NCI-H2107 (cell line): ENCODE results near the gene MOB1A.
"Not testable (repeated sequence)": the region's sequence is repeated elsewhere in the genome, so short reads cannot be mapped to it uniquely, and the experiment has no call there.

Experiments used
- DNase-seq: peaks from one replicate; lab custom pipeline; 2025; lab: John Stamatoyannopoulos, UW

The MOB1A gene

GRCh38 chr2:74178211-74179062 lies at the start of gene MOB1A:
Gene MOB1A (minus strand): TSS chr2:74178879. CDS start chr2:74178674, 205 bp downstream.
- peak; percentile 99 for DNase-seq

- no peak for DNase-seq
Observed at GRCh38 chr2:74227646-74228045, 49.0 kb upstream of the MOB1A start.

- no peak for DNase-seq
Observed at GRCh38 chr2:74226648-74227213, 48.1 kb upstream of the MOB1A start.

DNA sequence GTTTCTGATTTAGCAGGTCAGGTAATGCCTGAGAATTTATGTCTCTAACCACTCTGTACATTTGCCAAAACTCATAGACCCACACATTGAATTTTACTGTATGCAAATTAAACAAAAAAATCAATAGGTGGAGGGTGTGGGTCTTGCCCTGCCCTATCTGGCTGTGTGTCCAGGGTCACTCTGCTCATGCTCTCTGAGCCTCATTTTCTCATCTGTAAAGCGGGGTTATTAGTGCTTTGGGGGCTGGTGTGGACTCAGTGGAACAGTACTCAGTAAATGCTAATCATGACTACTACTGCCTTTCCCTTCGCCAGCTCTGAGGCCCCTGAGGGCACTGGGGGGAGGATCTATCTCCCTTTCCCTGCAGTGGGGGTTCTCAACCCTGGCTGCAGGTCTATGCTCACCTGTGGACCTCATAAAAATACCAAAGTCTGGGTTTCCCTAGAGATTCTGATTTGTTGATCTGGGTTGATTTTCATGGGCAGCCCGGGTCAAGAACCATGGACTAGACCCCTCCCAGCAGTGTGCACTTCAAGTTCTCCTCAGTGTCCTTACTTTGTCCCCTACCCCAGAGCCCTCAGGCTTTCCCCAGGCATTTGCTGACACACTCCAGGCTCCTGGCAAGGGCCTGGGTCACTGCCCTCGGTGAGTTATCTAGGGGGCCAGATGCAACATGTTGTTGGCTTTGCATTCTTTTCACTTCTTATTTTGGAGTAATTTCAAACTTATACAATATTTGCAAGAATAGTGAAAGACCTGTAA lies 47.2 kb upstream of the MOB1A start:
- DNase-seq: no peak

GRCh38 chr2:74223941-74224770 lies 45.5 kb upstream of the MOB1A start:
- DNase-seq: no peak

DNA sequence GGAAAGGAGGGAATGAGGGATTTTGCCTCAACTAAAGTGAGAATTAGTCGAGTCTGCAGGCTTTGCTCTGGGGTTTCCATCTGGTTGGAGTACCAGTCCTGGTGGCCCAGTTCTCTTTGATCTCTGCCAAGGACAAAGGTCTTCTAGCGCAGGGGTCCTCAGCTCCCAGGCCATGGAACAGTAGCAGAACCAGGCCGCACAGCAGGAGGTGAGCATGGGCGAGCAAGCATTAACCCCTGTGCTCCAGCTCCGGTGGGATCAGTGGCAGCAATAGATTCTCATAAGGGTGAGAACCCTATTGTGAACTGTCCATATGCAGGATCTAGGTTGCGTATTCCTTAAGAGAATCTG lies 43.6 kb upstream of the MOB1A start:
- DNase-seq: no peak

GRCh38 chr2:74221604-74222299 lies 43.1 kb upstream of the MOB1A start:
- no peak for DNase-seq

GRCh38 chr2:74221091-74221490 lies 42.4 kb upstream of the MOB1A start:
- DNase-seq: no peak

DNA sequence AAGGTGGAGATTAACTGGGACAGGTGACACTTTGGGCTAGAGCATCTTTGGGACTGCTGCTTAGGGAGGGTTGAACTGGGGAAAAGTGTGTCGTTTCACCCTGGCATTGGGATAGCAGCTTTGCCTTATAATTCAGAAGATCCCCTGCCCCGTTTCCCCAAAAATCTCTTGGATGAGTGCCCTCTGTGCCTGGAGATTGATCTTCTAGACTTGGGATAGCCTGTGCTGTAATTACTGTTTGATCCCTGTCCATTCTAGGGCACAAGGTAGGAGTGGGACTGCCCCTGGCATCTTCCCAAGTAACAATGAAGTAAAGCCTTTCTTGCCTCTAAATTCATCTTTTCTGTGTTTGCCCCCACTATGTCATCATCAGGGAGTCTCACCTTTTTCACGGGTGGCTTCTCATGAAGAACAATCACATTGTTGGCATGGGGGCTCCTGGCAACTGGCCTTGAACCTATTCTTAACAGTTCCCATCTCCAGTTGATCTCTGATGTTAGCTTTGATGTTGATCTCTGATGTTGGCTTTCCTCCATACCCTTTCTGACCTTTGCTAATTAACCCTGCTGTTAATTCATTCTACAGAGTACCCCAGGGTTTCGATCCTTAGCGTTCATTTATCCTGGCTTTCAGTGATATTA lies 41.3 kb upstream of the MOB1A start:
- DNase-seq: no peak

- no peak for DNase-seq
Observed at GRCh38 chr2:74216642-74217041, 38.0 kb upstream of the MOB1A start.

GRCh38 chr2:74215771-74216170 lies 37.1 kb upstream of the MOB1A start:
- DNase-seq: not testable (repeated sequence)

GRCh38 chr2:74212702-74213410 lies 34.2 kb upstream of the MOB1A start:
- DNase-seq: no peak

GRCh38 chr2:74206180-74206688 lies 27.6 kb upstream of the MOB1A start:
- DNase-seq: no peak

DNA sequence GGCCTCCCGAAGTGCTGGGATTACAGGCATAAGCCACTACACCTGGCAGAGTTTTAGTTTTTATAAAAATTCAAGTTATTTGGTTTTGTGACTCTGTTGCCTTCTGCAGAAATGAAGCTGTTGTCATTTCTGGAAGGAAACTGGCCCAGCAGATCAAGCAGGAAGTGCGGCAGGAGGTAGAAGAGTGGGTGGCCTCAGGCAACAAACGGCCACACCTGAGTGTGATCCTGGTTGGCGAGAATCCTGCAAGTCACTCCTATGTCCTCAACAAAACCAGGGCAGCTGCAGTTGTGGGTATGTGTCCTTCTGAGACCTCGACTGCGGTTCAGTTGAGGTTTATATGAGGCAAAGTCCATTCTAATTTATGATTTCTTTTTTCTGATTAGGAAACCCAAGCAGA lies 26.9 kb upstream of the MOB1A start:
- peak; percentile 8 for DNase-seq

DNA sequence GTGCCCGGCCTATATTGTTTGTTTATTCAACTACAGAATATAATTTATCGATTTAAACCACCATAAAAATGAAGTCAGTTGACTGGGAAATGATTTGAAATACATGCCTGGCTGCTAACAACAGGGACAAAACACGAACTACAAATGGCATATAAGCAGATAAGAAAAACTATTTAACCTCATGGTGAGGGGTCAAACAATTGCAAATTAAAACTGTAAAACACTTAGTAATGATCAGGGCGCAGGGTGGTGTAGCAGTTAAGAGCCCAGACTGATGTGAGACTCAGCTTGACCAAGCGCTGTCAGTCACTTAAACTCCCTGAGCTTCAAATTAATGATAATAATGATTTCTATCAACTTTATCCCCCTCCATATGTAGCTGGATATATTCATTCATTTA lies 26.4 kb upstream of the MOB1A start:
- no peak for DNase-seq

GRCh38 chr2:74204436-74204835 lies 25.8 kb upstream of the MOB1A start:
- no peak for DNase-seq

DNA sequence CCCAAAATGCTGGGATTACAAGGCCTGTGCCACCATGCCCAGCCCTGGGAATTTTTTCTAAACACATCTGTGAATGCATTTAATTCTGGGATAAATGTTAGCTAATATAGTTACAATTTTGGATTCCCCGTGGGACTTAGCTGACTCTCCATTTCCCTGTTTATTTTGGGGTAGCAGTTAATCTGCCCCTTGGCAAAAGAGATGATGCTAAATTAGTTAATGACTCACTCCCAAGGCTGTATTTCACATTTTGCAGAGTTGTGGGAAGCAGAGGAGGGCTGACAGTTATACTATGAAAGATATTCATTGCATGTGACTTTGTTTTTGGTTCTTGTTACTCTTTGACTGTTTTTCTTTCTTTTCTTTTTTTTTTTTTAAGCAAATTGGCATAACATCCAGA lies 22.9 kb upstream of the MOB1A start:
- DNase-seq: no peak

DNA sequence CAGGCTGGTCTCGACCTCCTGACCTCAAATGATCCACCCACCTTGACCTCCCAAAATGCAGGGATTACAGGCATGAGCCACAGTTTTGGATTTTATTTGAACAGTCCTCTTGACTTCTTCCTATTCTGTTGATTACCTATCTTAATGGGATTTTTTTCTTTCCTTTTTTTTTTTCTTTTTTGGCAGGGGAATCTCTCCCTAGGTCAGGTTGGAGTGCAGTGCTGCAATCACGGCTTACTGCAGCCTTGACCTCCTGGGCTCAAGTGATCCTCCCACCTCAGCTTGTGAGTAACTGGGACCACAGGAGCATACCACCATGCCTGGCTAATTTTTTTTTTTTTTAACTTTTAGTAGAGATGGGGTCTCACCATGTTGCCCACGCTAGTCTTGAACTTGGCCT lies 22.5 kb upstream of the MOB1A start:
- DNase-seq: no peak

- no peak for DNase-seq
Observed at GRCh38 chr2:74199871-74200305, 21.2 kb upstream of the MOB1A start.

- no peak for DNase-seq
Observed at GRCh38 chr2:74199275-74199701, 20.6 kb upstream of the MOB1A start.
